HepG2 (cell line): ENCODE results near the gene FBN2. TPM values are rescaled to one million over a fixed set of nuclear protein-coding genes. Genes with fewer than 3 reads are reported as not detected.

Source experiments
- ATAC-seq: fragments of 200-7000 bp; cut with Tn5 transposase; 3 replicates; pipeline ENCODE4 v1.9.1; 2020; ENCODE audit warnings: mild to moderate bottlenecking, moderate library complexity
- BruUV-seq: library from RNA; stranded (reverse); fragments of 400-500 nt; replicated peaks from 2 replicates; lab custom pipeline; 2021; lab: Mats Ljungman, UMichigan
- CTCF ChIA-PET: fragments of 300-600 bp; formaldehyde crosslinking; extraction: SDS; loops from one replicate; lab custom pipeline; 2021; ENCODE audit warnings: low total read pairs, inconsistent platforms, low intra/inter-chr PET ratio; lab: Yijun Ruan, JAX
- POLR2A ChIA-PET: fragments of 350-600 bp; sonication (Branson Sonifier 250); formaldehyde crosslinking; loops from one replicate; lab custom pipeline; 2020; ENCODE audit warnings: antibody characterized with exemption, inconsistent platforms; lab: Yijun Ruan, JAX
- DNase-seq: peaks from one replicate; pipeline ENCODE4 v3.0.0-alpha.2; 2015; ENCODE audit warnings: low spot score
- FAIRE-seq: peaks from 3 replicates; lab custom pipeline; 2011; peaks lifted over from hg19 to GRCh38; lab: Jason Lieb, UNC
- H2AFZ ChIP-seq: one replicate; pipeline ENCODE4 v1.6.1; 2011; ENCODE audit warnings: low read length, inconsistent platforms
- H3K27ac ChIP-seq: fragments of 300-600 bp; 3 replicates; pipeline ENCODE4 v1.8.0; 2011; ENCODE audit warnings: mixed run types, mild to moderate bottlenecking, mixed read lengths, low read length, inconsistent platforms; ENCODE audit not compliant: insufficient read depth; ENCODE audit errors: extremely low read length
- H3K27me3 ChIP-seq, 2 experiments: fragments of 200-600 bp in 1 of 2; 2 replicates in 1 of 2; 3 replicates in 1 of 2; pipeline versions ENCODE4 v1.6.0 to v1.8.0; 2011; ENCODE audit warnings: low read length in 2 of 2, mild to moderate bottlenecking in 2 of 2, moderate library complexity in 2 of 2, inconsistent platforms in 1 of 2; ENCODE audit not compliant: insufficient read depth in 2 of 2, control insufficient read depth in 1 of 2
- H3K36me3 ChIP-seq, 2 experiments: fragments of 200-600 bp in 1 of 2; replicated peaks in 1 of 2; 2 replicates in 1 of 2; 3 replicates in 1 of 2; pipeline versions ENCODE4 v1.5.1 to v1.8.0; 2011; ENCODE audit warnings: low read length in 2 of 2, inconsistent platforms in 1 of 2; ENCODE audit not compliant: insufficient read depth in 2 of 2, control insufficient read depth in 1 of 2
- H3K4me1 ChIP-seq: 2 replicates; pipeline ENCODE4 v1.5.1; 2012; ENCODE audit warnings: low read length, inconsistent platforms; ENCODE audit not compliant: insufficient read depth
- H3K4me2 ChIP-seq: 2 replicates; pipeline ENCODE4 v1.6.0; 2011; ENCODE audit warnings: low read depth, low read length, inconsistent platforms
- H3K4me3 ChIP-seq, 3 experiments: fragments of 200-600 bp in 1 of 3; sonication (generic), shearing (Covaris generic) in 1 of 3; replicated peaks in 1 of 3; 2 replicates each; pipeline ENCODE4 v1.5.1; 2011 to 2016; ENCODE audit warnings: low read length in 3 of 3, inconsistent platforms in 2 of 3, low read depth in 2 of 3, mild to moderate bottlenecking in 2 of 3, control low read depth in 1 of 3, mixed read lengths in 1 of 3; ENCODE audit not compliant: insufficient read depth in 1 of 3
- H3K79me2 ChIP-seq: one replicate; pipeline ENCODE4 v1.6.1; 2011; ENCODE audit warnings: low read length, inconsistent platforms; ENCODE audit not compliant: insufficient read depth
- H3K9ac ChIP-seq: 2 replicates; pipeline ENCODE4 v1.6.0; 2011; ENCODE audit warnings: mild to moderate bottlenecking, low read depth, low read length, inconsistent platforms; ENCODE audit not compliant: insufficient read depth
- H3K9me3 ChIP-seq: 2 replicates; pipeline ENCODE4 v1.5.1; 2012; ENCODE audit warnings: mild to moderate bottlenecking, low read length
- H4K20me1 ChIP-seq: 2 replicates; pipeline ENCODE4 v1.6.0; 2011; ENCODE audit warnings: inconsistent platforms, mild to moderate bottlenecking, low read length, moderate library complexity; ENCODE audit not compliant: insufficient read depth
- MLX ChIP-seq: IDR thresholded peaks from 2 replicates; pipeline ENCODE4 v1.6.1; 2016
- NONO ChIP-seq, 2 experiments: fragments of 450-650 bp in 1 of 2; sonication (generic) in 1 of 2; formaldehyde crosslinking in 1 of 2; IDR thresholded peaks in 1 of 2; conservative IDR thresholded peaks in 1 of 2; 2 replicates each; pipeline versions ENCODE4 v1.6.1 to v1.8.0; 2017 to 2022; ENCODE audit warnings: mild to moderate bottlenecking in 1 of 2, missing genetic modification reagents in 1 of 2, moderate library complexity in 1 of 2
- REPIN1 ChIP-seq: sonication (generic); formaldehyde crosslinking; IDR thresholded peaks from 2 replicates; pipeline ENCODE4 v1.8.0; 2022; ENCODE audit warnings: missing genetic modification reagents, low read depth, mild to moderate bottlenecking, borderline replicate concordance
- SMC3 ChIP-seq: IDR thresholded peaks from 2 replicates; pipeline ENCODE4 v1.6.1; 2011; ENCODE audit warnings: low read length, improper control_type of control experiment
- ZFX ChIP-seq: sonication (generic); formaldehyde crosslinking; IDR thresholded peaks from 2 replicates; pipeline ENCODE4 v1.4.0; 2020; ENCODE audit warnings: mild to moderate bottlenecking, low read depth, missing genetic modification reagents, moderate library complexity
- ZNF326 ChIP-seq: sonication (generic); formaldehyde crosslinking; IDR thresholded peaks from 2 replicates; pipeline ENCODE4 v1.4.0; 2020; ENCODE audit warnings: missing genetic modification reagents, borderline replicate concordance
- ZNF354B ChIP-seq: sonication (generic); formaldehyde crosslinking; IDR thresholded peaks from 2 replicates; pipeline ENCODE4 v1.8.0; 2022; ENCODE audit warnings: mild to moderate bottlenecking, missing genetic modification reagents
- ZNF598 ChIP-seq: sonication (generic); formaldehyde crosslinking; IDR thresholded peaks from 2 replicates; pipeline ENCODE4 v1.5.1; 2020; ENCODE audit warnings: mild to moderate bottlenecking, missing genetic modification reagents, borderline replicate concordance
- ZNF749 ChIP-seq: sonication (generic); formaldehyde crosslinking; IDR thresholded peaks from 2 replicates; pipeline ENCODE4 v1.8.0; 2022; ENCODE audit warnings: mild to moderate bottlenecking, missing genetic modification reagents, moderate library complexity, borderline replicate concordance
- WGBS: methylation state at CpG from one replicate; pipeline ENCODE4 v1.1.6; 2017; ENCODE audit warnings: low lambda C conversion rate; 5-methylcytosine and 5-hydroxymethylcytosine counted together
- in situ Hi-C: cut with HindIII; loops from 2 replicates; pipeline ENCODE4 v1.10.0; 2017; ENCODE audit warnings: low pct_unique_long_range_greater_than_20kb; ENCODE audit not compliant: extremely low pct_ligation_motif_present
- intact Hi-C: fragments of 100-400 bp; cut with micrococcal nuclease; formaldehyde crosslinking; loops from one replicate; pipeline ENCODE4 v1.10.0; 2022; ENCODE audit not compliant: unreplicated experiment
- polyA plus RNA-seq, 8 experiments: library from polyadenylated mRNA; depleted of rRNA in 3 of 8; stranded (reverse) in 7 of 8; unstranded in 1 of 8; fragments of >200 nt; fragmentation: Illumina TruSeq in 4 of 8; extraction: Trizol in 4 of 8; gene quantifications; 2 replicates each; pipeline versions ENCODE4 v1.2.1 to v1.2.3, GENCODE V29; 2011 to 2016; ENCODE audit warnings: low read depth in 4 of 8, missing spikeins in 1 of 8, mixed read lengths in 1 of 8; ENCODE audit not compliant: insufficient read depth in 1 of 8
- total RNA-seq, 5 experiments: library from RNA; depleted of rRNA; stranded (reverse); fragments of >200 nt; fragmentation: Illumina TruSeq; extraction: Trizol; gene quantifications; 2 replicates each; pipeline ENCODE4 v1.2.3, GENCODE V29; 2016; ENCODE audit warnings: low read depth in 1 of 5
- TF ChIP-seq, protein P1 (sequence below): sonication (generic); formaldehyde crosslinking; IDR thresholded peaks from 2 replicates; pipeline ENCODE4 v1.5.1; 2020; ENCODE audit warnings: mild to moderate bottlenecking, missing genetic modification reagents, borderline replicate concordance
- TF ChIP-seq, protein P2 (sequence below): sonication (generic); formaldehyde crosslinking; IDR thresholded peaks from 2 replicates; pipeline ENCODE4 v1.8.0; 2022; ENCODE audit warnings: missing genetic modification reagents, mild to moderate bottlenecking, moderate library complexity, borderline replicate concordance

FBN2 gene
- total and polyA plus RNA-seq, 2 of the 13 experiments (the other 11 are each of a cell fraction or from before 2014, with no cell fraction given), result not detected

DNA sequence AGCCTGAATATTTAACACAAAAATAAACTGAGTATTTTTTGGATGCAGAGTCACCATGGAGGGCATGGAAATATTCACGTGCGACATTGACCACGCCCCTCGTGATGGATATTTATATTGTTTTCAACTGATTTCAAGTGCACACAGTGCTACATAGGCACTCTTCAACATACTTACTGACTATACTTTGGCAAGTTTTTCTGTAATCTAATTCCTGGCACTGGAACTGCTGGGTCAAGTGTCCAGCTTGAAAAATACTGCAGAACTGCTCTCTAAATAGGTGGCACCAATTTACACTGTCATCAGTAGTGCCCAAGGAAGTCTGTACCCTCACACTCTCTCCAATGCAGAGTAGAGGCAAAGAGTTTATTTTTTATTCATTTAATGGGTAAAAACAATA lies 65.1 kb downstream of the FBN2 start (continued):
- TF ChIP-seq, protein P1, sequence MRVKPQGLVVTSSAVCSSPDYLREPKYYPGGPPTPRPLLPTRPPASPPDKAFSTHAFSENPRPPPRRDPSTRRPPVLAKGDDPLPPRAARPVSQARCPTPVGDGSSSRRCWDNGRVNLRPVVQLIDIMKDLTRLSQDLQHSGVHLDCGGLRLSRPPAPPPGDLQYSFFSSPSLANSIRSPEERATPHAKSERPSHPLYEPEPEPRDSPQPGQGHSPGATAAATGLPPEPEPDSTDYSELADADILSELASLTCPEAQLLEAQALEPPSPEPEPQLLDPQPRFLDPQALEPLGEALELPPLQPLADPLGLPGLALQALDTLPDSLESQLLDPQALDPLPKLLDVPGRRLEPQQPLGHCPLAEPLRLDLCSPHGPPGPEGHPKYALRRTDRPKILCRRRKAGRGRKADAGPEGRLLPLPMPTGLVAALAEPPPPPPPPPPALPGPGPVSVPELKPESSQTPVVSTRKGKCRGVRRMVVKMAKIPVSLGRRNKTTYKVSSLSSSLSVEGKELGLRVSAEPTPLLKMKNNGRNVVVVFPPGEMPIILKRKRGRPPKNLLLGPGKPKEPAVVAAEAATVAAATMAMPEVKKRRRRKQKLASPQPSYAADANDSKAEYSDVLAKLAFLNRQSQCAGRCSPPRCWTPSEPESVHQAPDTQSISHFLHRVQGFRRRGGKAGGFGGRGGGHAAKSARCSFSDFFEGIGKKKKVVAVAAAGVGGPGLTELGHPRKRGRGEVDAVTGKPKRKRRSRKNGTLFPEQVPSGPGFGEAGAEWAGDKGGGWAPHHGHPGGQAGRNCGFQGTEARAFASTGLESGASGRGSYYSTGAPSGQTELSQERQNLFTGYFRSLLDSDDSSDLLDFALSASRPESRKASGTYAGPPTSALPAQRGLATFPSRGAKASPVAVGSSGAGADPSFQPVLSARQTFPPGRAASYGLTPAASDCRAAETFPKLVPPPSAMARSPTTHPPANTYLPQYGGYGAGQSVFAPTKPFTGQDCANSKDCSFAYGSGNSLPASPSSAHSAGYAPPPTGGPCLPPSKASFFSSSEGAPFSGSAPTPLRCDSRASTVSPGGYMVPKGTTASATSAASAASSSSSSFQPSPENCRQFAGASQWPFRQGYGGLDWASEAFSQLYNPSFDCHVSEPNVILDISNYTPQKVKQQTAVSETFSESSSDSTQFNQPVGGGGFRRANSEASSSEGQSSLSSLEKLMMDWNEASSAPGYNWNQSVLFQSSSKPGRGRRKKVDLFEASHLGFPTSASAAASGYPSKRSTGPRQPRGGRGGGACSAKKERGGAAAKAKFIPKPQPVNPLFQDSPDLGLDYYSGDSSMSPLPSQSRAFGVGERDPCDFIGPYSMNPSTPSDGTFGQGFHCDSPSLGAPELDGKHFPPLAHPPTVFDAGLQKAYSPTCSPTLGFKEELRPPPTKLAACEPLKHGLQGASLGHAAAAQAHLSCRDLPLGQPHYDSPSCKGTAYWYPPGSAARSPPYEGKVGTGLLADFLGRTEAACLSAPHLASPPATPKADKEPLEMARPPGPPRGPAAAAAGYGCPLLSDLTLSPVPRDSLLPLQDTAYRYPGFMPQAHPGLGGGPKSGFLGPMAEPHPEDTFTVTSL (CRISPR knock-in tag), result no peak
- TF ChIP-seq ZNF354B (CRISPR knock-in tag), result no peak
- no peak for TF ChIP-seq MLX (CRISPR knock-in tag)
- TF ChIP-seq ZNF749 (CRISPR knock-in tag), result no peak
- TF ChIP-seq SMC3, result no peak

DNA sequence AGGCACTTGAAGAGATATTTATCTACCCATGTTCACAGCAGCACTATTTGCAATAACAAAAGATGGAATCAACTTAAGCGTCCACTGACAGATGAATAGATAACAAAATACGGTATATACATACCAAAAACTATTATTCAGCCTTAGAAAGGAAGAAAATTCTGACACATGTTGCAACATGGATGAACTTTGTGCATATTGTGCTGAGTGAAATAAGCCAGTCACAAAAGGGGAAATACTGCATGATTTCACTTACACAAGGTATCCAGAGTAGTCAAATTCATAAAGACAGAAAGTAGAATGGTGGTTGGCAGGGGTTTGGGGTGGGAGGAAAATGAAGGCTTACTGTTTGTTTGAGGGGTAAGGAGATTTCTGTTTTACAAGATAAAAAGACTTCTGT lies 66.0 kb downstream of the FBN2 start:
- H3K79me2 ChIP-seq, result no peaks in the 10 kb centered on the region
- in situ Hi-C loops (no loop called here), intact Hi-C loops (no loop called here)
- ChIA-PET CTCF (no interaction called here), POLR2A (no interaction called here)
- no peaks in the 10 kb centered on the region for H3K9me3 ChIP-seq
- no peaks in the 10 kb centered on the region for H3K4me1 ChIP-seq
- no peak overlapping the region for H3K9ac ChIP-seq
- no peak overlapping the region for H3K27ac ChIP-seq
- FAIRE-seq (no peak), DNase-seq (no peak), ATAC-seq (no peak)
- no peak overlapping the region for H2AFZ ChIP-seq
- no peaks in the 10 kb centered on the region for H3K36me3 ChIP-seq
- no peak overlapping the region for H3K4me2 ChIP-seq
- no peaks in the 10 kb centered on the region for H3K27me3 ChIP-seq
- no peaks in the 10 kb centered on the region for H4K20me1 ChIP-seq
- WGBS, result 0% methylated on average over 2 of the region's 2 CpGs
- no TSS peak for BruUV-seq
- no peak overlapping the region for H3K4me3 ChIP-seq
- no peak for TF ChIP-seq ZNF326 (CRISPR knock-in tag)
- TF ChIP-seq, protein P2, sequence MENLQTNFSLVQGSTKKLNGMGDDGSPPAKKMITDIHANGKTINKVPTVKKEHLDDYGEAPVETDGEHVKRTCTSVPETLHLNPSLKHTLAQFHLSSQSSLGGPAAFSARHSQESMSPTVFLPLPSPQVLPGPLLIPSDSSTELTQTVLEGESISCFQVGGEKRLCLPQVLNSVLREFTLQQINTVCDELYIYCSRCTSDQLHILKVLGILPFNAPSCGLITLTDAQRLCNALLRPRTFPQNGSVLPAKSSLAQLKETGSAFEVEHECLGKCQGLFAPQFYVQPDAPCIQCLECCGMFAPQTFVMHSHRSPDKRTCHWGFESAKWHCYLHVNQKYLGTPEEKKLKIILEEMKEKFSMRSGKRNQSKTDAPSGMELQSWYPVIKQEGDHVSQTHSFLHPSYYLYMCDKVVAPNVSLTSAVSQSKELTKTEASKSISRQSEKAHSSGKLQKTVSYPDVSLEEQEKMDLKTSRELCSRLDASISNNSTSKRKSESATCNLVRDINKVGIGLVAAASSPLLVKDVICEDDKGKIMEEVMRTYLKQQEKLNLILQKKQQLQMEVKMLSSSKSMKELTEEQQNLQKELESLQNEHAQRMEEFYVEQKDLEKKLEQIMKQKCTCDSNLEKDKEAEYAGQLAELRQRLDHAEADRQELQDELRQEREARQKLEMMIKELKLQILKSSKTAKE (CRISPR knock-in tag), result no peak
- no peak for TF ChIP-seq NONO (IDR thresholded peaks at IDR 0.05)
- no peak for TF ChIP-seq NONO (CRISPR knock-in tag; conservative IDR thresholded peaks at IDR 0.05)
- no peak for TF ChIP-seq ZNF598 (CRISPR knock-in tag)
- no peak for TF ChIP-seq ZFX (CRISPR knock-in tag)
- TF ChIP-seq REPIN1 (CRISPR knock-in tag), result no peak
